Transverse colon (tissue), 4 donors: Measurements from ENCODE around the gene C22orf15. TPM values are rescaled to one million over a fixed set of nuclear protein-coding genes. Genes with fewer than 3 reads are reported as not detected.
"Not testable (repeated sequence)": the region's sequence is repeated elsewhere in the genome, so short reads cannot be mapped to it uniquely, and the experiment has no call there.

Experiments used
- DNase-seq: peaks from one replicate; pipeline ENCODE4 v3.0.0-alpha.2; 2019
- H3K27ac ChIP-seq, 4 donors: fragments of 200-600 bp; sonication (generic); 2 replicates each; pipeline ENCODE4 v1.5.1; 2016 to 2018; ENCODE audit warnings: inconsistent platforms in 4 of 4
- H3K27me3 ChIP-seq: fragments of 200-600 bp; sonication (generic); 2 replicates; pipeline ENCODE4 v1.5.1; 2017; ENCODE audit warnings: inconsistent platforms
- H3K36me3 ChIP-seq, 4 donors: fragments of 200-600 bp; sonication (generic); 2 replicates each; pipeline ENCODE4 v1.5.1; 2017 to 2019; ENCODE audit warnings: inconsistent platforms in 4 of 4
- H3K4me1 ChIP-seq, 4 donors: fragments of 200-600 bp; sonication (generic); 2 replicates each; pipeline ENCODE4 v1.5.1; 2017 to 2020; ENCODE audit warnings: inconsistent platforms in 4 of 4
- H3K4me3 ChIP-seq, 4 donors: fragments of 200-600 bp; sonication (generic); 1 replicate in 1 of 4; 2 replicates in 3 of 4; pipeline versions ENCODE4 v1.5.1 to v1.6.1; 2017 to 2019; ENCODE audit warnings: inconsistent platforms in 4 of 4
- H3K9me3 ChIP-seq, 2 donors: fragments of 200-600 bp; sonication (generic); 2 replicates each; pipeline ENCODE4 v1.5.1; 2017 to 2019; ENCODE audit warnings: inconsistent platforms in 2 of 2
- CTCF ChIP-seq, 5 experiments: fragments of 200-600 bp in 3 of 5; fragments of 450-650 bp in 2 of 5; sonication (generic) in 3 of 5; IDR thresholded peaks; 1 replicate in 2 of 5; 2 replicates in 3 of 5; pipeline ENCODE4 v1.5.1; 2016 to 2017; ENCODE audit warnings: antibody characterized with exemption in 5 of 5, inconsistent platforms in 3 of 5, mild to moderate bottlenecking in 2 of 5, moderate library complexity in 1 of 5
- EP300 ChIP-seq: sonication (generic); formaldehyde crosslinking; IDR thresholded peaks from one replicate; pipeline ENCODE4 v1.6.1; 2017; ENCODE audit warnings: antibody characterized with exemption, low read depth
- POLR2A ChIP-seq: fragments of 450-650 bp; IDR thresholded peaks from one replicate; pipeline ENCODE4 v1.6.1; 2016; ENCODE audit warnings: antibody characterized with exemption, mild to moderate bottlenecking, moderate library complexity
- POLR2AphosphoS5 ChIP-seq, 3 donors: sonication (generic); formaldehyde crosslinking; IDR thresholded peaks; one replicate each; pipeline ENCODE4 v1.6.1; 2016; ENCODE audit warnings: antibody characterized with exemption in 3 of 3
- WGBS, 2 donors: methylation state at CpG; one replicate each; pipeline ENCODE4 v1.1.5; 2018; ENCODE audit warnings: low coverage in 1 of 2; 5-methylcytosine and 5-hydroxymethylcytosine counted together
- in situ Hi-C, 4 donors: fragments of 200-750 bp; cut with MboI; loops; one replicate each; pipeline versions ENCODE4 v1.15.0 to v1.15.1; 2017; ENCODE audit warnings: low sequenced_read_pairs in 3 of 4, low pct_ligation_motif_present in 1 of 4, low pct_unique_long_range_greater_than_20kb in 1 of 4
- intact Hi-C: fragments of 100-400 bp; cut with DNase I; formaldehyde crosslinking; loops from one replicate; pipeline ENCODE4 v1.15.1; 2023; ENCODE audit warnings: low total_unique reads
- total RNA-seq, 4 donors: library from RNA; depleted of rRNA; stranded (reverse); fragments of >200 nt; gene quantifications; one replicate each; pipeline ENCODE4 v1.1.0, GENCODE V29; 2016

C22orf15 gene
- total RNA-seq, 4 donors from 2014 or later: not detected

GRCh38 chr22:23722160-23722559 lies 40.6 kb upstream of the C22orf15 start:
- WGBS, 2 donors: 78% methylated on average over 4 of the region's 4 CpGs; no CpG with 5 or more reads in 1 of the 2 donors
- Histone ChIP-seq H3K27me3 (no peaks in the 10 kb centered on the region), H3K4me1 (peaks cover 0 to 4% (median 4%) of the 10 kb centered on the region in 4 donors), H3K36me3 (no peaks in the 10 kb centered on the region), H3K4me3 (no peak overlapping the region), H3K27ac (no peak overlapping the region), H3K9me3 (no peaks in the 10 kb centered on the region)
- intact Hi-C loops: no loop called here
- in situ Hi-C loops: no loop called here
- no peak for DNase-seq
- no peak for TF ChIP-seq POLR2AphosphoS5 (IDR thresholded peaks at IDR 0.05)
- TF ChIP-seq CTCF (IDR thresholded peaks at IDR 0.05): no peak

- no peak overlapping the region for H3K27ac ChIP-seq
- TF ChIP-seq POLR2A (no peak), CTCF (IDR thresholded peaks at IDR 0.05) (no peak), POLR2AphosphoS5 (IDR thresholded peaks at IDR 0.05) (no peak), EP300 (no peak)
- WGBS, 2 donors: 70% methylated on average over 2 of the region's 2 CpGs; no CpG with 5 or more reads in 1 of the 2 donors
- H3K9me3 ChIP-seq: no peaks in the 10 kb centered on the region
- intact Hi-C loops (no loop called here), in situ Hi-C loops (no loop called here)
- no peaks in the 10 kb centered on the region for H3K36me3 ChIP-seq
- no peak overlapping the region for H3K4me3 ChIP-seq
- H3K27me3 ChIP-seq: no peaks in the 10 kb centered on the region
- H3K4me1 ChIP-seq: no peaks in the 10 kb centered on the region
- no peak for DNase-seq
Measured at GRCh38 chr22:23722724-23723123, 40.1 kb upstream of the C22orf15 start.

DNA sequence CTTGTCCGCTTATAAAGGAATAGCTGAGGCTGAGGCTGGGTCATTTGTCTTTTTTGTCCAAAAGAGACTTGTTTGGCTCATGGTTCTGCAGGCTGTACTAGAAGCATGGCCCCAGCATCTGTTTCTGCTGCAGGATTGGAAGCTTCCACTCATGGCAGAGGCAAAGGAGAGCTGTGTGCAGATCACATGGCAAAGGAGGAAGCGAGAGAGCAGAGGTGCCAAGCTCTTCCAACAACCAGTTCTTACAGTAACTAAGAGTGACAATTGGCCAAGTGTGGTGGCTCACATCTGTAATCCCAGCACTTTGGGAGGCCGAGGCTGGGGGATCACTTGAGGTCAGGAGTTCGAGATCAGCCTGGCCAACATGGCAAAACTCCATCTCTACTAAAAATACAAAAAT lies 34.7 kb upstream of the C22orf15 start:
- in situ Hi-C loops, H3K9me3 ChIP-seq, H3K4me1 ChIP-seq, H3K4me3 ChIP-seq, intact Hi-C loops, H3K27me3 ChIP-seq, H3K27ac ChIP-seq, H3K36me3 ChIP-seq, DNase-seq: not testable (repeated sequence)
- WGBS, 2 donors: 80% methylated on average over 4 of the region's 4 CpGs; no CpG with 5 or more reads in 1 of the 2 donors

GRCh38 chr22:23737696-23738095 lies 25.1 kb upstream of the C22orf15 start:
- TF ChIP-seq POLR2AphosphoS5 (IDR thresholded peaks at IDR 0.05): no peak
- TF ChIP-seq CTCF (IDR thresholded peaks at IDR 0.05): no peak
- no peak for TF ChIP-seq POLR2A
- no peak for TF ChIP-seq EP300
- DNase-seq: no peak
- intact Hi-C loops: no loop called here
- H3K4me1 ChIP-seq: no peaks in the 10 kb centered on the region
- H3K9me3 ChIP-seq: no peaks in the 10 kb centered on the region
- no peak overlapping the region for H3K27ac ChIP-seq
- H3K4me3 ChIP-seq: no peak overlapping the region
- no peaks in the 10 kb centered on the region for H3K36me3 ChIP-seq
- no peaks in the 10 kb centered on the region for H3K27me3 ChIP-seq
- in situ Hi-C loops: no loop called here

DNA sequence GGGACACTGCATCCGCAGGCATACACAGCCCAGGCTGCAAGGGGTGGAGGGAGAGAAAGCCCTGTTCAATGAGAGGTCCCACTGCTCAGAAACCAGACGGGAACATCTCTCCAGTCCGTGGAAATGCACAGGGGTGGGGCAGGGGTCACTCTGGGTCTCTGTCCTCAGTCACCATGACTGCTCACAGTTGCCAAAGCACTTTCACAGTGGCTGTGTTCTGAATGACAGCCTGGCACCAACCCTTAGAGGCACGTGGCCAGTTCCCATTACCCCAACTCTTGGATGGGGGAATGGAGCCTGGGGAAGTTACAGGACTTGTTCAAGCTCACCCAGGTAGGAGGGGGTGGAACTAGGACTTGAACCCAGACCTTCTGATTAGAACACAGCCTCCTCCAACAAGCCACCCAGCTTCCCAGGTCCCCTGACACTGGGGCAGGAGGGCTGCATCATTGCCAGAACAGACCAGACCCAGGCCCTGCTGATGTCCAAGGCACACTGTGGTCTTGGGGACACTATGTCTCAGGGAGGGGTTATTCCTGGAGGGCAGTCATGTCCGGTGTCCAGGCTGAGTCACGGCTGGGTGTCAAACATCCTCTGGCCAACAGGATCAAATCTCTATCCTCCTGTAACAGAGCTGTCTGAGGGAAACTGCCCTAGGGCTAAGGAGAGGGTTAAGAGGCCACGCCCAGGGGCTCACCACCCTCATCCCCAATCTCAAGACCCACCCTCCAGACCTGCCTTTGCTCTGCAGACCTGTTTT lies 20.1 kb upstream of the C22orf15 start:
- WGBS, 2 donors: 80 to 83% methylated on average over 2 to 7 of the region's 7 CpGs
- no peak overlapping the region for H3K27ac ChIP-seq
- in situ Hi-C loops: no loop called here

More for the DNA sequence above, 20.1 kb upstream of the C22orf15 start:
- Histone ChIP-seq H3K27me3 (no peaks in the 10 kb centered on the region), H3K36me3 (peaks cover 0 to 14% (median 0%) of the 10 kb centered on the region in 4 donors), H3K4me1 (no peaks in the 10 kb centered on the region), H3K4me3 (no peak overlapping the region), H3K9me3 (no peaks in the 10 kb centered on the region)
- intact Hi-C loops: no loop called here
- TF ChIP-seq EP300: no peak
- no peak for TF ChIP-seq POLR2AphosphoS5 (IDR thresholded peaks at IDR 0.05)
- no peak for TF ChIP-seq CTCF (IDR thresholded peaks at IDR 0.05)
- no peak for TF ChIP-seq POLR2A
- no peak for DNase-seq
